K562 (cell line): ENCODE measurements around the gene GLIS1. TPM values are rescaled to one million over a fixed set of nuclear protein-coding genes. Genes with fewer than 3 reads are reported as not detected.

Source experiments
- ATAC-seq: fragments of 200-7000 bp; cut with Tn5 transposase; 3 replicates; pipeline ENCODE4 v1.9.1; 2020; ENCODE audit warnings: moderate library complexity
- BruUV-seq: library from RNA; stranded (reverse); fragments of 400-500 nt; replicated peaks from 2 replicates; lab custom pipeline; 2021; lab: Mats Ljungman, UMichigan
- CTCF ChIA-PET: fragments of 300-600 bp; formaldehyde crosslinking; extraction: SDS; loops from one replicate; lab custom pipeline; 2021; ENCODE audit warnings: low intra/inter-chr PET ratio; lab: Yijun Ruan, JAX
- POLR2A ChIA-PET: fragments of 300-600, 350-650 bp; sonication (Branson Sonifier 250); formaldehyde crosslinking; extraction: SDS; loops from one replicate; lab custom pipeline; 2021; ENCODE audit warnings: antibody characterized with exemption, inconsistent platforms; lab: Yijun Ruan, JAX
- DNase-seq, 4 experiments: peaks; one replicate each; pipeline versions ENCODE4 v3.0.0 to v3.0.0-alpha.2; 2011 to 2018; ENCODE audit warnings: low spot score in 3 of 4, mixed read lengths in 3 of 4; ENCODE audit errors: extremely low read depth in 1 of 4
- FAIRE-seq: peaks from 2 replicates; lab custom pipeline; 2011; peaks lifted over from hg19 to GRCh38; lab: Jason Lieb, UNC
- H2AFZ ChIP-seq: 2 replicates; pipeline ENCODE4 v1.6.0; 2011; ENCODE audit warnings: low read depth, low read length, control low read depth, inconsistent platforms
- H3K27ac ChIP-seq: fragments of 200-600 bp; 3 replicates; pipeline ENCODE4 v1.8.0; 2011; ENCODE audit warnings: low read depth, mild to moderate bottlenecking, control low read depth, inconsistent platforms, low read length, moderate library complexity, mixed read lengths; ENCODE audit errors: extremely low read depth
- H3K27me3 ChIP-seq, 2 experiments: fragments of 300-600 bp in 1 of 2; 2 replicates in 1 of 2; 3 replicates in 1 of 2; pipeline versions ENCODE4 v1.6.0 to v1.8.0; 2011; ENCODE audit warnings: inconsistent platforms in 2 of 2, low read length in 2 of 2, mild to moderate bottlenecking in 1 of 2, mixed read lengths in 1 of 2, moderate library complexity in 1 of 2; ENCODE audit not compliant: control insufficient read depth in 2 of 2, insufficient read depth in 2 of 2
- H3K36me3 ChIP-seq: fragments of 300-600 bp; 3 replicates; pipeline ENCODE4 v1.8.0; 2011; ENCODE audit warnings: mild to moderate bottlenecking, low read length, inconsistent platforms; ENCODE audit not compliant: control insufficient read depth, insufficient read depth
- H3K4me1 ChIP-seq, 2 experiments: fragments of 200-600 bp in 1 of 2; replicated peaks in 1 of 2; 2 replicates in 1 of 2; 3 replicates in 1 of 2; pipeline versions ENCODE4 v1.5.1 to v1.8.0; 2011; ENCODE audit warnings: inconsistent platforms in 2 of 2, low read length in 2 of 2, mild to moderate bottlenecking in 1 of 2, mixed read lengths in 1 of 2, moderate library complexity in 1 of 2; ENCODE audit not compliant: control insufficient read depth in 2 of 2, insufficient read depth in 2 of 2
- H3K4me2 ChIP-seq: 2 replicates; pipeline ENCODE4 v1.6.1; 2011; ENCODE audit warnings: low read length, control low read depth, inconsistent platforms, mixed read lengths; ENCODE audit not compliant: insufficient read depth
- H3K4me3 ChIP-seq: fragments of 200-600 bp; sonication (generic), shearing (Covaris generic); 2 replicates; pipeline ENCODE4 v1.5.1; 2016; ENCODE audit warnings: control low read depth, inconsistent platforms
- H3K79me2 ChIP-seq: fragments of 200-600 bp; 3 replicates; pipeline ENCODE4 v1.8.0; 2011; ENCODE audit warnings: low read length, inconsistent platforms; ENCODE audit not compliant: control insufficient read depth, insufficient read depth
- H3K9ac ChIP-seq, 2 experiments: 2 replicates each; pipeline versions ENCODE4 v1.6.0 to v1.6.1; 2011; ENCODE audit warnings: low read depth in 2 of 2, low read length in 2 of 2, control low read depth in 1 of 2, inconsistent platforms in 1 of 2, mild to moderate bottlenecking in 1 of 2, mixed read lengths in 1 of 2; ENCODE audit not compliant: insufficient read depth in 1 of 2
- H3K9me1 ChIP-seq: one replicate; pipeline ENCODE4 v1.6.0; 2011; ENCODE audit warnings: inconsistent platforms, mild to moderate bottlenecking, low read length, moderate library complexity; ENCODE audit not compliant: control insufficient read depth, insufficient read depth
- H3K9me3 ChIP-seq: replicated peaks from 2 replicates; pipeline ENCODE4 v1.5.1; 2011; ENCODE audit warnings: low read depth, low read length, inconsistent platforms; ENCODE audit not compliant: control insufficient read depth, insufficient read depth
- H4K20me1 ChIP-seq: replicated peaks from 2 replicates; pipeline ENCODE4 v1.6.1; 2011; ENCODE audit warnings: low read length, inconsistent platforms, mixed read lengths; ENCODE audit not compliant: control insufficient read depth, insufficient read depth
- MEIS2 ChIP-seq: fragments of 450-650 bp; IDR thresholded peaks from 2 replicates; pipeline ENCODE4 v1.6.1; 2014; ENCODE audit warnings: mild to moderate bottlenecking; ENCODE audit not compliant: partially characterized antibody
- ZKSCAN1 ChIP-seq: fragments of 150-350 bp; IDR thresholded peaks from 2 replicates; pipeline ENCODE4 v1.6.1; 2016; ENCODE audit warnings: low read depth, low read length
- ZNF830 ChIP-seq: fragments of 250-450 bp; sonication (Bioruptor Pico); IDR thresholded peaks from 2 replicates; pipeline ENCODE4 v1.5.0; 2021; ENCODE audit warnings: mild to moderate bottlenecking
- WGBS: fragments of 100-300 bp; shearing (Covaris generic); methylation state at CpG from one replicate; pipeline ENCODE4 v1.1.6; 2016; ENCODE audit warnings: low coverage, mixed read lengths; ENCODE audit not compliant: insufficient coverage; ENCODE audit errors: missing lambda C conversion rate; 5-methylcytosine and 5-hydroxymethylcytosine counted together
- in situ Hi-C: fragments of 300-500 bp; cut with MboI; formaldehyde crosslinking; loops from 4 replicates; pipeline ENCODE4 v1.15.0; 2018; ENCODE audit warnings: inconsistent platforms, mixed read lengths
- intact Hi-C: fragments of 100-400 bp; cut with micrococcal nuclease; formaldehyde crosslinking; loops from 2 replicates; pipeline ENCODE4 v1.14.2; 2022
- polyA plus RNA-seq, 8 experiments: library from polyadenylated mRNA; depleted of rRNA in 4 of 8; stranded (reverse) in 5 of 8; unstranded in 3 of 8; fragments of >200 nt; fragmentation: Nextera tagmentation in 2 of 8; fragmentation: Illumina TruSeq in 1 of 8; extraction: Ambion mirVana in 2 of 8; extraction: Trizol in 1 of 8; gene quantifications; 2 replicates each; pipeline versions ENCODE4 v1.2.1 to v1.2.3, GENCODE V29; 2011 to 2014; ENCODE audit warnings: inconsistent platforms in 1 of 8, missing spikeins in 1 of 8
- total RNA-seq, 7 experiments: library from RNA; depleted of rRNA in 6 of 7; stranded (reverse); fragments of >200 nt in 6 of 7; fragmentation: Illumina TruSeq in 2 of 7; extraction: Trizol in 2 of 7; gene quantifications; 2 replicates each; pipeline versions ENCODE4 v1.2.1 to v1.2.3, GENCODE V29; 2011 to 2021; ENCODE audit warnings: low replicate concordance in 1 of 7

GLIS1 gene
- total and polyA plus RNA-seq, 9 of the 15 experiments (the other 6 are each of a cell fraction or from before 2014, with no cell fraction given), result not detected

- peak; percentile 88 for TF ChIP-seq ZKSCAN1
- TF ChIP-seq MEIS2, result no peak
- TF ChIP-seq ZNF830 (CRISPR knock-in tag), result no peak
- in situ Hi-C loops, result no loop called here
- no TSS peak for BruUV-seq
- Histone ChIP-seq H3K4me1 (peaks cover 0 to 3% of the 10 kb centered on the region in 2 experiments; a peak in 1 of 5 replicates), H2AFZ (no peak overlapping the region), H3K4me3 (no peak overlapping the region), H3K27me3 (peaks cover 11 to 47% of the 10 kb centered on the region in 2 experiments), H3K9me1 (no peaks in the 10 kb centered on the region), H3K36me3 (no peaks in the 10 kb centered on the region), H3K9ac (no peak overlapping the region), H3K4me2 (no peak overlapping the region), H4K20me1 (no peaks in the 10 kb centered on the region; the same call in 1 of the 2 replicates), H3K27ac (no peak overlapping the region), H3K79me2 (no peaks in the 10 kb centered on the region), H3K9me3 (no peaks in the 10 kb centered on the region; the same call in 1 of the 2 replicates)
- no peak for DNase-seq
- ChIA-PET CTCF (no interaction called here), POLR2A (interaction anchor here (1.0 to 1.3 kb wide), 3 partner anchors 8 to 18 kb away, joined by 3 to 4 read pairs (median 4); no protein-coding TSS in a partner anchor)
- intact Hi-C loops, result no loop called here
- no peak for FAIRE-seq
- no peak for ATAC-seq
- WGBS, result 3% methylated on average over 15 of the region's 15 CpGs
These were observed 178.1 kb downstream of the GLIS1 start for GRCh38 chr1:53560581-53561502.
